Dermis microvascular lymphatic vessel endothelial cell (primary cell): ENCODE measurements around the gene MSI2. TPM values are rescaled to one million over a fixed set of nuclear protein-coding genes. Genes with fewer than 3 reads are reported as not detected.

Experiments
- DNase-seq, 2 donors: peaks; one replicate each; pipeline versions ENCODE4 v3.0.0 to v3.0.0-alpha.2; 2010; ENCODE audit warnings: low read depth in 2 of 2
- total RNA-seq: library from RNA; depleted of rRNA; stranded (reverse); fragments of >200 nt; gene quantifications from 2 replicates; pipeline ENCODE4 v1.2.1, GENCODE V29; 2014

Gene MSI2
- total RNA-seq, 1 donor from 2014 or later: 7.4 TPM

DNA sequence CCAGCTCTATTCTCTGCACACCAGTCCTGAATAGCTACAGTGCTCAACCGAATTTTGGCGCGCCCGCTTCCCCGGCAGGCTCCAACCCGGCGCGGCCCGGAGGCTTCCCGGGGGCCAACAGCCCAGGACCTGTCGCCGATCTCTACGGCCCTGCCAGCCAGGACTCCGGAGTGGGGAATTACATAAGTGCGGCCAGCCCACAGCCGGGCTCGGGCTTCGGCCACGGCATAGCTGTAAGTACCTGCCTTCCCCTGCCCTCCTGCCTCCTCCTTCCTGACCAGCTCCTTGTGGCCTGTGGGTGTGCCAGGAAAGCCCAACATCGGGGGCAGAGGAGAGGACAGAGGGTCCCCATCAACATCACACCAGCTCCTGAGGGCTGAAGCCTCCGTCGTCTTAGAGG is 418.6 kb downstream of the MSI2 start:
- DNase-seq: no peak

- no peak for DNase-seq
Observed at GRCh38 chr17:57675427-57676387, 419.4 kb downstream of the MSI2 start.

DNA sequence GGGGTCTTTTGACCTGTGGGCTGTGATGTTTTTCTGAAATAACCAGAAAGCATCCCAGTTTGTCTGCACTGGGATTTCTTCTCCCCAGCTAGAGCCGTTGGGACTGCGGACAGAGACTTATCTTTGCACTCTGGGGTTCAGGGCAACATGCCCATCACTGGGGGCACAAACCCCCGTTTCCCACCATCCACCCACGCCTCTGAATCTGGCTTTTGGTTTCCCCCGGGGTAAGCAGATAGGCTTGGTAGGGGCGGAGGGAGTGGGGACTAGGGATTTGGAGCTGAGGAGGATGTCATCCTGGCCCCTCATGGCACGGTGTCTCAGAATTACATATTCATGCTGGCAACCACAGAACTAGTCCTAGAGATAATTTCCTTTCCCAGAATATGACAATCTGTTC is 420.2 kb downstream of the MSI2 start:
- DNase-seq: no peak

DNA sequence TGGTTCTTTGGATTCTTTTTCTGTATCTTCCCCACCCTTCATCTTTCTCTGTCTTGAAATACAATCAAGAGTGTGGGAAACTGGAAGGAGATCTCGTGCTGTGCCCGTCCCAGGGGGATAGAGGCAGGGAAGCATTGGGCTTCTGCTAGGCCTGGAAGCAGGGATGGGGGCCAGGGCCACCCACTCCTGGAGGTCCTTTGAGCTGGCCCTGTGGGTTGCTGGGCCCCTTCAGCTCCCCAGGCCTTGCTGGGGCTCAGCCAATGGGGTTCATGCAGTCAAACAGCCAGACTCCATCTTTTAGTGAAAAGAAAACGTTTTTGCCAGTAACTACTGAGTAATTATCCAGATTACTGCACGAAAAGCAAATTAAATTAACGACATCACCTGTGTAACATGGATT is 421.0 kb downstream of the MSI2 start:
- no peak for DNase-seq

- no peak for DNase-seq
Observed at GRCh38 chr17:57677858-57678257, 421.5 kb downstream of the MSI2 start.

GRCh38 chr17:57678393-57678792 is 422.1 kb downstream of the MSI2 start:
- no peak for DNase-seq

- DNase-seq: no peak
Observed at GRCh38 chr17:57679356-57679755, 423.0 kb downstream of the MSI2 start.

DNA sequence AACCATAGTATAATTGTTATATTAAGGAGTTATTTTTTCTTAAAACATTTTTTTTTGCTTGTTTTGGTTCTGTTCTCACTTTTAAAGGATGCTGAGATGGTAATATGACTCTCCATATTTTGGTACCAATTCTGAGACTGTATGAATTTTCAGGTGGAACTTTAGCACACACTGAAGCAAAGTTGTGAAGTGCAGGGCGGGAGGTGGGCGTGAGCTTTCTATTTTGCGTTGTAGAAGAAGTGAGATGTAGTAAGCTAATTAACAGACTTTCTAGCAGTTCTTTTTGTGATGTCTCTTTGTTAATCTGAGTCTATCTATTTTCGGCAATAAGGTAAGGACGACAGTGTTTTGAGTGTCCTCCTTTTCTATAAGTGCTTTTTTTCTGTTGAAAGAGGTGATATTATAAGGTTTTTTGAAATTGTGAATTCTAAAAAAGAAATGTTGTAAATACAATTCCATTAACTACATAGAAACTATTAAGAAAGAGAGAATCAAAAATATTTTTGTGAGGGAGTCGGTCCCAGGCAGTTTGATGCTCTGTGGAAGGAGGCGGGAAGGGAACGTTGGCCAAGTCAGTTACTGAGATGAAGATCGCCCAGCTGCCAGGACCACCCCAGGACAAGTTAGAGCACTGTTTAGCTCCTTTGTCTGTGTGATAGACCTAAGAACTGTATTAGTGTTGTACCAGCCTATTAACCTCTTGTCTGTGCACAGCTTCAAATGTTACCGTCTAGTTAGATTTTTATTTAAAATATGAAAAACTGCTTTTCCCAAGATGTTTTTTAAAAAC is 423.8 kb downstream of the MSI2 start:
- DNase-seq: no peak

DNA sequence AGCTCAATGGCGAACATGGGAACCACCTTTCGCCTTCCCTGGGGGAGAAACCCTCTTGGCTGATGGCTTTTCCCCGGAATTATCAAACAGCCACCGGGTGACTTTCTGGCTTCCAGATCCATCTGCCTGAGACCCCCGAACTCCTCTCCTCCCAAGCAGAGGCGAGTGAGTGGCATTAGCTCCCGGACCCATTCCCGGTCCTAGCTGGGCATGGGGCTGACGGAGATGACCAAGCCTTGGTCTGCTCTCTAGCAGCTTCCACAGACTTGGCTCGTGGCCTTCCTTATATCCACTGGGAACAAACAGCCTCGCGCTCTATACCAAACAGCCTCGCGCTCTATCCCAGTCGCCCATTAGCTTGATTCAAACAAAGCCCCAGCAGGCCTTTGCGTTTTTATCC is 426.4 kb downstream of the MSI2 start:
- DNase-seq: no peak

DNA sequence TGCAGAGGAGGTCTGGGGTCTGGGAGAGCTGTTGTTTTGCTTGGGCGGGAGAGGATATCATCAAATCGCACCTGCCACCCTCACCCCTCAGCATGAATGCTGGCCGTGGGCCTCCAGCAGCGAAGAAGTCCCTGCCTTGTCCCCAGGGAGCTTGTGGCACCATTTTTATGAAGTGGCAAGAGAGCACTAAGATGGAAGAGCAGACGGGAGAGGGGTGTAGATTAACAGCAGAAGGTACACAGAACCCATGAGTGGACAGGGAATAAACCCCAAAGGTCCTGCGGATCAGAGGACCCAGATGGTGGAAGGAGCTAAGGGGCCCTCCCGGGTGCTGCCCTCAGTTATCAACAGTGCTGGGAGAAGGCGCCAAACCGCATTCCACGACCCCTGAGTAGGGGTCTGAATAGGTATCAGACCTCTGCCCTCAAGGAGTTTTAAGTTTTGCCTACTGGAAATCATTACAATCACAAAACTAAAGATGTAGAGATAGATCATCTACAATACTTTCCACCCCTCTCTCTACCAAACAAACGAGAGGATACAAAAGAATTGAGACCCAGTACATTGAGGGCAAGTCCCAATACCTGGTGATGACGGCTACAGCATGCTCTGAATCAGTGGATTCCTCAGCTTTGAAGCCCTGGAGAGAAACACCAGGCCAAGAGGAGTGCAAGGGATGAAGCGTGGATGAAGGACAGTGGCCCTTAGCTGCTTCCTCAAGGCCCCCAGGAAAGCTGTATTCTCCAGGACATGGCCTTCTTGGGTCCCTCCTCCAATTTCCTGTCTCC is 428.6 kb downstream of the MSI2 start:
- DNase-seq: no peak

DNA sequence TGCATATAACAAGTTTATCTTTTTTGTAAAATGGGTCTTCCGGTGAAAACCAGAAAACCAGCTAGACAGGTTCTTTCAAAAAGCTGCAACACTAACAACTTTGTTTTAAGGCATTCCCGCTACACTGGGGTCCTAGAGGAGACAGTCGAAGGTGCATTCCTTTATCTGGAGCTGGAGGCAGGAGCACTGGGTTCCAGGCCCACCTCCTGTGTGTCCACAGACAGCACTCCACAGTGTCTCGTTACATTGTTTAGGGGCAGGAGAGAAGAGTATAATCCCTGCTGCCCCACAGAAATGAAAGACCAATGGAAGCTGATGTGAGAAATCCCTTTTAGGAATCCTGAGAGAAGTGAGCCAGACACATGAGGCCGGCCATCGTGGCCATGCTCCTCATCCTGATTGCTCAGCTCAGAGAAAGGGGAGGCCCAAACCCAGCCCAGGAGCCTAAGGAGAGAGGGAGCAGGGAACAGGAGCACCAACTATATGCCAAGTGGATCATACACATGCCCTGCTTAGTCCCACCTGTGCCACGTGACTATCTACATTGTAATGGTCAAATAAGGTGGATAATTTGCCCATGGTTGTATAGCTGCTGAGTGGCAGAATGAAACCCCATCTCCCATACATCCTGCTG is 429.3 kb downstream of the MSI2 start:
- DNase-seq: no peak

DNA sequence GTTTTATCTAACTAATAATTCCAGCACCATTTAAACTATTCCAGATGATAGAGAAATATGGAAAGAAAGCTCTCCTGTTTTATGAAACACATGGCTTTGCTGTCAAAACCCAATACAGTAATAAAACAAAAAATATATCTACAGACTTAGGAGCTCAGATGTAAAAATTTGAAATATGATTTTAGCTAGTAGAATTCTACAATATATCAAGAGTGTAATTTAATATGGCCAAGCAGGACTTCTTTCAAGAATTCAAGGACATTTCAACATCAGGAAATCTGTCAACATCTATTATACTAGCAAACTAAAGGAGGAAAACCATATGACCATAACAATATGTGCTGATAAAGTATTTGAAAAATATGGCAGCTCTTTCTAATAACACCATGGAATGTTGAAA is 431.3 kb downstream of the MSI2 start:
- DNase-seq: peak in 1 of 2 donors; percentile 17

- no peak for DNase-seq
Observed at GRCh38 chr17:57689254-57689653, 432.9 kb downstream of the MSI2 start.

GRCh38 chr17:57691939-57692338 is 435.6 kb downstream of the MSI2 start:
- DNase-seq: no peak

DNA sequence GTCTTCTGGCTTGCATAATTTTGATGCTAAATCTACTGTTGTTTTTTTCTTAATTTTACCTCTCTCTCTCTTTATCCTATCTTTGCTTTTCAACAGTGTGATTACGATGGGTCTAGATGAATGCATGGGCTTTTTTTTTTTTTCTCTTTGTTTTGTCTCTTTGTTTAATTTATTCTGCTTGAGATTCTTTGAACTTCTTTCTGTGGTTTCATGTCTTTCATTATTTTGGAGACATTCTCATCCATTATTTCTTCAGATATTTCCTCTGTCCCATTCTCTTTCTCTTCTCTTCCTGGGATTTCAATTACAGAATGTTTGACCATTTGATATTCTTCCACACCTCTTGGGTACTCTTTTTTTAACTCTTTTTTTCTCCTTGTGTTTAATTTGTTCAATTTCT is 436.4 kb downstream of the MSI2 start:
- no peak for DNase-seq

DNA sequence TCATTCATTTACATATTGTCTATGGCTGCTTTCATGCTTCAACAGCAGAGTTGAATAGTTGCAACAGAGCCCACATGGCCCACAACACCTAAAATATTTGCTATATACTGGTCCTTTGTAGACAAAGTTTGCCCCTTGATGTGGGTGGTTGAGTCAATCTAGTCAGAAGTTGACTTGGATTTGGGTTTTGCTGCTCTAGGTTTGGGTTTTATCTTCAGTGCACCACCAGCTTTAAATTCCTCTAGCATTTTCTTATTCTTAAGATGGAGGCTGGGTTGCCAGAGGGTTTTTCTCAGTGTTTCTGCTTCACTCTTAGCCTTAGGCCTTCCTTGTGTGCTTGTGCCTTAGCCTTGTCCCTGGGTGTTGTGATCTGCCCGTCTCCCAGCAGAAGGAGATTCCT is 437.7 kb downstream of the MSI2 start:
- no peak for DNase-seq

GRCh38 chr17:57696050-57696449 is 439.7 kb downstream of the MSI2 start:
- no peak for DNase-seq

GRCh38 chr17:57697197-57697596 is 440.9 kb downstream of the MSI2 start:
- DNase-seq: no peak

GRCh38 chr17:57697891-57698711 is 441.8 kb downstream of the MSI2 start:
- DNase-seq: no peak

DNA sequence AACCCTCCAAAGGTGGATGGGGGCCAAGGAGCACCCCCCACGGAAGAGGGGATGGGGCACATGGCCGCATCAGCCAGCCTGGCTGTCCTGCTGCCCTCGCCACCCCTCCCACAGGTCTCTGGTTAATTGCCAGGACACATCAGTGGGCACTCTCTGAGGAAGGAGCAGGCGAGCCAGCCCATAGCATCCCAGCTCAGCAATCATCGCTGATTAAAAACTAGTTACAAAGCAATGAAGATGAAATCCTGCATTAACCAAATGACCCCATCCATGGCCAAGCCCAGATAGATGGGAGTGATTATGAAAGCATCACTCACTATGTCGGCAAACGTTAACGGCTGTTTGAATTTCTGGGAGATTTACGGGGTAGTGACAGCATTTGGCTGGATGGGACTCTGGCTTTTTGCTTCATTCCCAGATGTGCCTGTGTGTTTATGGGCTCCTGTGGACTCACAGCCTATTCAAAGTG is 443.5 kb downstream of the MSI2 start:
- DNase-seq: no peak
